HG02973 (cell line): Measurements from ENCODE around the gene SERGEF.

Experiments used
- ATAC-seq: cut with Tn5 transposase; IDR thresholded peaks from one replicate; pipeline ENCODE4 v1.9.1; 2021; ENCODE audit warnings: moderate library complexity; ENCODE audit not compliant: unreplicated experiment

The SERGEF gene

DNA sequence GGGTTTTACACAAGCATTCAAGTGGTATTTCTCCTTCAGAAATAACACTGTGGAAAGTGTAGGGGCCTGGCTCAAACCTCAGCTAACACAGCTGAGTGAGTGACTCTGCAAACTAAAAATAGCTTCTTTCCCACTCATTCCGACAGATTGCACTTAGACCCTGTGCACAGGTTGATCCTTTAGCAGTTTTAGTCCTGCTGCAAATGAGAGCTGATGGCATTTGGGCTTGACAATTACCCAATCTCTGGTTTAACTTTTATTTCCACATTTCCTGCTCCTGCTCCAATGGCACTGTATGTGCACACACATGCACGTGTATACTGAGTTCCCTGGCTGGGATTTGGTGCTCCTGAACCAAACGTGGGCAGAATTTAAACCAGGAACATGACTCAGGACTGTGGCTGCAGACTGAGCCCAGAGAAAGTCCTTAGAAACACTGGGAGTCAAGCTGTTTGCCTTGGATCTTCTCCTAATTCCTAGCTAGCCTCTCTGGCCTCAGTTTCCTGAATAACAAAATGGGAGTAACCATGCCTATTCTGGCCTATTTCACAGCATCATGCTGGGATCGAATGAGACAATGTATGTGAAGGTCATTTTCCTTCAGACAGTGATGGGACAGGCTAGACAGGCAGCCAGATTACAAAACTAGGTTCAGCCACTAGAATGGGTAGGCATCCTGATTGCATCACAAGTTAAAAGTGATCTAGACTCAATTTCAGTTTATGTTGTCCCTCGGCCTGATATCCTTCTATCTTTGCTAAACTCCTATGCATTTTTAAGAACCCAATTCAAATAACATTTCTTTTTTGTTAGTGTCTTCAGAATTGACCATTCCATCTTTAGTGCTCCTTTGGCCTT, 58.2 kb downstream of the SERGEF start:
- ATAC-seq: no peak

DNA sequence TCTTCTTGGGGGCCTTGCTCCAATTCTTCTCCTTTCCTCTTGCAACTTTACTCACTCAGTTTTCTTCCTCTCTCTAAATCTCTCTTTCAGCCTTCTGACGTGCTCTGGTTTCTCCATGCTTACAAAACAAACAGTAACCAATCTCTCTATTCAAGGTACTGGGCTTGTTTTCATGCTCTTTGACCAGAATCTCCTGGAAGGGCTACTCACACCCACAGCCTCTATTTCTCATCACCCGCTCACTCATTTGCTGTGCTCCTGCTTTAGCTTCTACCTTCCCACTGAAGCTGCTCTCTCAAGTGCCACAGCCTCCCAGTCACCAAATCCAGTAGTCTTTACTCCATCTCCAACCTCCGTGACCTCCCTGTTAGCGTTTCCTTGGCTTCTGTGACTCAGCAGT, 60.4 kb downstream of the SERGEF start:
- ATAC-seq: no peak

DNA sequence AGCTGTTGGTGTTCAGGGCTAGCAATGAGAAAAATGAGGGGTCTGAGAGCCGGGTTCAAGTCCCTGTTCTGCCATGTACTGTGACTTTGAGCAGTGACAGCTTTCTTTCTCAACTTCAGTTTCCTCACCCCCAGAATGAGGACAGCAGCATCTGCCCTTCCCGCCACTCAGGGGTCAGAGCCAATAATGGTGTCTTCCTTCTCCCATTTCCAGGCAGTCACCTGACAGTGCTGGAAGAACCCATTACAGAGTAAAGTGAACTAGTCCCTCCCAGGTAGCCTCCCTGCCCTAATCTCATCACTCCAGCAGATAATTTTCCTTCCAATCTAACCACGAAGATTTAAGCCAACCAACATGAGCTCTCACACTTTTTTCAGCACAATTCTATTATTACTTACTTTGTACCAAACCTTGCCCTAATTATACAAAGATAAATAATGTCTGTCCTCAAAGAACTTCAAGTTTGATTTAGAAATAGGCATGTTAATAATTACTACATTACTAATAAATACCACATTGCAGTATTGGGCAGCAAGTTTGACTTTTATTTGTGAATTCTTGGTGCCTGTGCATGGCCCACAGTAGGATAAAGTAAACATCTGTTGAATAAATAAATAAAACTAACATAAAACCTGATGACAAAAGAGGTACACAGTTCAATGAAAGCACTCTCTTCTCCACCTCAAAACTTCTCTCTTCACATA, 61.0 kb downstream of the SERGEF start:
- ATAC-seq: no peak

DNA sequence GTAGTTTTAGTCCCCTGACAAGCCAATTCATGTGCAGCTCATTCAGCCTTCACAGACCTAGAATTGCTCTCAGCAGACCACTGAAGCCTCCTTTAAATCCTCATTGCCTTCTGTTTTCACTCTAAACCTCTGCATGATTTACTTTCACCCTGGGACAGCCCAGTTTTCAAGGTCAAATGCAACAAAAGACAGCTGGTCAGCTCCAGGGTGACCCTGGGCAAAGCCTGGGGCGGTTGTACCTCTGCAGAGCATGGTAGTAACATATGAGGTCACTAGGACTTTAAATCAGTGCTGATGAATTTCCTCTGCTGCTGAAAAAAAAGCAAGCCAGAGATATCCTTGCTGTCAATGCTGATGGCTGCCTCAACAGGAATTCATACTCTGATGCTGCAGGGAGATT, 62.2 kb downstream of the SERGEF start:
- no peak for ATAC-seq

DNA sequence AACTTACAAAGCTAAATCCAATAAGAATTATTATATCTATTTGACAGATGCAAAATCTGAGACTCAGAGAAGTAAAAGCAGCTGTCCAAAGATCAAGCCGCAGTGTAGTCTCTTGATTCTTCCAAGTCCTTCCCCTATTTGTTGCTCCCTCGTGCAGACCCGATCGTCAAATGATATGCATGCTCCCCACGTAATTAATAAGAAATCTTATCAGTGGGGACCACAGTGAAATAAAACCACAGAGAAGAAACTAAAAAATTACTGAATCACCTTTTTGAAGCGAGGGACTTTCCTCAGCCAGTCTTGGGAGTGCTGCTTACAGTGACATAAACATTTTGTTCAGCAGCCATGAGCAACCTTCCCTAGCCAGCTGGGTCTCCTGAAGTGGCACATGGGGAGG, 64.6 kb downstream of the SERGEF start:
- no peak for ATAC-seq

DNA sequence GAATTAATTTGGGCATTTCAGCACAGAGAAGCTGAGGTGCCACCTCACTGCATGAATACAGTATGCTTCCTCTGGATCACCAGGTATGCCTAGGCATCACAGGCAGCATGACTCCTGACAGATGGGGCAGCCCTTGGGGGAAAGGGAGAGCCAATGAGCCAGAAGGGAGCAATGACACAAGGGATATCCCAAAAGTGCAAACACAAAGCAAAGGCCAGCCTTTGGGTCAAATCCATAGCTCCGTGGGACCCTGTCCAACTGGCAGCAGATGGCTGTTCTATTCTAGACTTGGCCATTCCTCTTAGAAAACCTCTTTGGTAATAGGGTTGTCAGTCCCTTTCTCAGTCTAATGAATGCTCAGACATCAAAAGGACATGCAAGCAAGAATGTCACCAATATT, 73.3 kb downstream of the SERGEF start:
- no peak for ATAC-seq

DNA sequence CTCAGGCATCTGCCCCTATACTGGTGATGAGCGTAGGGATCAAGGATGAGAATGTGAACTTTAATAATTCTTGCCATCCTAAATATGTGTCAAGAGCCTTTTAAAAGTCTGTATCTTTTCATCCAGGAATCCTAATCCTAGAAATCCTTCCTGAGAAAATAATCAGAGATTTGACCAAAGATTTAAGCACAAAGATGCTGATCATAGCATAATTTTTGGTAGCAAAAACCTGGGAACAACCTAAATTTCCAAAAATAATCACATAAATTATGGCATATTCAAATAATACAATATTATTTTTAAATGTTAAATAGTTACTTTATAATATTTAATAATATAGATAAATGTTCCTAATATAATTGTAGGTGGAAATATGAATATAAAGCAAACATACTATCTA, 76.1 kb downstream of the SERGEF start:
- ATAC-seq: no peak

DNA sequence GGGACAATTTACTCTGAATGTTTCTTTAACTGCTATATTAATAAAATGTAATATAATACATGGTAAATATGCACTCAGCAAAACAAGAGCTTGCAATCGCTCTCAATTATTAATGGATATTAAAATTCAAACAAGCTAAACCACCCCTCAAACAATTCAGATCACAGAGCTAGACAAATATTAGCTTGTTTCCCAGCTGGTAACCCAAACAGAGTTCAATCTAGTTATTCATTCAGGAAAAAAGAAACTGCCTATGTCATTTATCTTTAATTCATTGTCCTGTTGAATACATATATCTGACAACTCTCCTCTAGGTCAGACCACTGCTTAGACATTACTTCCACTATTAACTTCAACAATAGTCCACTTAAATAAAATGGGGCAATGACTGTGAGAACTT, 78.7 kb downstream of the SERGEF start:
- ATAC-seq: no peak

DNA sequence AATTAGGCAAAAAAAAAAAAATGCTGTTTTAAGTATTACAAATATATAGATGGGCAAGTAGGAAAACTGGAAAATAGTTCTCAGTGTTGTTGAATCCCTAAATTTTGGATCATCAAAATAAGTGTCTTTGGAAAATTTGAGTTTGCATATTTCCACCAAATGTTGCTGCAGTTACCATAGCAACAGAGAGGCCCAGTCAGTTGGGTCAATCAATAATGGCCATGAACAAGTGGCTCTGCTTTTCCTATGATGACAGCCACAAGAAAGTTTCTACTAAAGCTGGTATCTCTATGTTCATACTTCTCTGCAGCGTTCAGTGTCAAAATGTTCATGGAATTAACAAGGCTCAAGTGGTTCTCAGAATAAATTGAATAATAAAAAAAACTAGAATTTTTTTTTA, 79.1 kb downstream of the SERGEF start:
- ATAC-seq: no peak

DNA sequence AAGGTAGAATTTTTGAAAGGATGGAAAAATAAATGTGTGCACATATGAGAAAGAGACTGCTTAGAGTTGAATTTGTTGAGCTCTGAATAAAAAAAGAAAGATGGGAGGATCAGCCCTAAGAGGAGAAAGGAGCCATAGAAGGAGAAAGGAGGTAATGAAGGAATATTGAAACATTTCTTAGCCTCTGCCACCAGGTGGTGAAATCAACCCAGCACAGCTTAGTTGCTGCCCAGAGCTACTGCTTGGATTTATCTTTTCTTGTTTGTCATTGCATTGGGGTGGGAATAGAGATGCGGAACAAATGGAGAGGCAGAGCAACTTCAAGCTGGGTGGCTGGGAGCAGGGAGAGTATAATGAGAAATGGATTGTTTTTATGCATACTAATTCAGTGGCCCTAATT, 80.4 kb downstream of the SERGEF start:
- no peak for ATAC-seq

DNA sequence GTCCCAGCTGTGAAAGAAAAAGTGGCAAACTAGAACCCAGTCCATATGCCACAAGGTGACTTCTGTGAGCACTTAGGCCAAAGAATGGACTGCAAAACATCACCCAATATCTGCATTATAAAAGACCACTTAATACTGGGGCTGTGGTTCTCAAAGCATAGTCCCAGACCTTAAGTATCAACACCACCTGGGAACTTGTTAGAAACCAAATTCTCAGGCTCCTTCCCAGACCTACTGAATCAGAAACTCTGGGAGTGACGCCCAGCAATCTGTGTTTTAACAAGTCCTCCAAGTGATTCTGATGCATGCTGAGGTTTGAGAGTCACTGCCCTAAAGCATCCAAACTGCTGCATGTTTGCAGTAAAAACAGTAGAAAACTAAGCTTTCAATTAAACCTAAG, 81.3 kb downstream of the SERGEF start:
- no peak for ATAC-seq

DNA sequence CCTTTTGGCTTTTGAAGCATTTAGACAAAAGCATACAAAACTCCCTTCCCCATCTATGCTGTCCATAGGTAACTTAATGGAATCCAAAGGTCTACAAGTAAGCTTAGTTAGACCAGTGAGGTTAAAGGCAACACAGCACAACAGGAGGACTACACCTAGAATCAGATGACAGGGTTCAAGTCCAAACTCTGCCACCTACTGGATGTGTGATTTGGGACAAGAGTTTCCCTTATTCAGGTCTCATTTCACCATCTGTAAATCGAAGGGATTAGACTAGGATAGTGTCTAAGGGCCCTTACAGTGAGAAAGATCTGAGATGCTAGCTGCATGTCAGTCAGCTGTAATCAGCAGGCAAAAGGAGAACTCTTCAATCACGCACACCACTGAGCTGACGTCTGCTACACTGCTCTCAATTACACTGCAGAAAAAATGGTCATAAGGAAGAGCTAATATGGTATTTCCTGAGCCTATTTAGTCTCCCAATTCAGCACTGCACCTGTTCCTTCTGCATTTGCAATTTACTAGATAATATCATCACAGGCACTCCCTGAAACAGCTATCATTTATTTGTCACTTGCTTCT, 82.2 kb downstream of the SERGEF start:
- ATAC-seq: no peak

DNA sequence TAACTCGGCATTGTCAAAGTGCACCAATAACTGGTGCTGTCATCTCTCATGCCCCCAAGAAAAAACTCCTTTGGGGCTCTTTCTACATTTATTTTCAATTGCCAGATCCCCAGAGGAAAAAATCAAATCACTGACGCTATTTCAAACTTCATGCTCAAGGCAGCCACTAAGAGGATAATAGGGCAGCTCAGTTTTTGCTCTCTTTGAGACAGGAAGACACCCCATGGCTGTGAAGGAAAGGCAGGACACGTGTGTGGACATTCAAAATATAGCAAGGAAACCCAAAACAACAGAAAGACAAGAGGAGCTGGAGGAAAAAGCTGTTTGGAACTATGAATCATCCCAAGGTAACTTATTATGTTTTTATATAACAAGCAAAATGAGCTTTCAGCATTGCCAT, 83.7 kb downstream of the SERGEF start:
- ATAC-seq: no peak

DNA sequence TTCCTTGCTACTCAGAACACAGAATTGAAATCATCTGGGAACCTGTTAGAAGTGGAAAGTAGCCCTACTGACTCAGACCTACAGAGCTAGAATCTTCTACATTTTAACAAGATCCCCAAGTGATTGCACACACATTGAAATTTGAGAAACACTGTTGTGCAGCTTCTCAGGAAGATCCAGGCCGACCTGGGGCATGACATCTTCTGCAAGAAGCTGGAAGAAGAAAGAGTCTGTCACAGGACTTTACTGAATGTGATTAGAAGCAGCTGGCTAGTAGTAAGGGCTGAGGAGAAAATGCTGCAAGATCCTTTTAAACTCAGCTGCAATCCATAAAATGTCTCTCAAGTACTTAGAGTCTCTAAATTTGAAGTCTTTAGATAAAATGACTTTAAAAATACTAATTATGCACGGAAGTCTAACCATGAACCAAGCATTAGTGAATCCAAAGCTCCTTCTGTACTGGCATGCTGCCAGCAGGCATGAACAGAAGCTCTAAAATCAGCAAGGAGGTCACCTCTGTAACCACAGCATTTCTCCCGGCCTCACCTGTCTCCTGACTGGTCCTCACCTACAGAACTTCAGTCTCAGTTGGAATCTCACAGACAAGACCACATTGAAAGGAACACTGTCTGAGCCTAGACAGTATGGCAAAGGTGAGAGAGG, 85.0 kb downstream of the SERGEF start:
- ATAC-seq: no peak

DNA sequence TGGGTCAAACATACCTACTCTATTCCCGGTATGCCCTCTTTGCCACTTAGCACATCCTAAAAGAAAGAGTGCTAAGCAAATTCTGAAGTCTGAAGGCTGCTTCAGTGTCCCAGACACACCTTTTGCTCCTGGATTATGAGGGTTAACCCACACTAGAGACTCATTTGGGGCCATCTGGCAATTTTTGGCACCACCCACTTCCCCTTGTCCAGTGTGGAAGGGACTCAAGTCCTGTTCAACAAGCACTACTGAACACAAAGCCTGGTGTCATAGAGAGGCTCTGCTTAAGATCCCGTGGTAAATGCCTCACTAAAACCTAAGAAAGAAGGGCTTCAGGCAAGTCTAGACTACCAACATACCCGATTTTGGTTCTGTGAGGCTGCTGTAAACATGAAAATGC, 85.8 kb downstream of the SERGEF start:
- ATAC-seq: no peak

DNA sequence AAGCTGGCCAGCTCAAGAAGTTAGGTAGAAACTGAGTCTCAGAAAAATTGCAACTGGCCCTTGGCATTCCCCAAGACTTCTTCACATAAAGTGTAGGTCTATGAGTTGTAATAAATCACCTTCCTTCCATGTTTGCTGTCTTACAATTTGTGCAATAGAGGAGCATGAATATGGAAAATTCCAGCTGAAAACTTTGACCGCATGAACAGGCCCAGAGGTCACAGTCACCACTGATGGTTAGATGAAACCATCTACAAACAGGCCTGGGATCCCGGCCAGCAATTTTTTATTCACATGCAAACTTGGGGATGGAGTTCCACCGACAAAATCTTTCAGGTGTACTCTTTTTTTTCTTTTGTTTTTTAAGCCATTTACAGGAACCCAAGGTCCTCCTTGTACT, 88.1 kb downstream of the SERGEF start:
- no peak for ATAC-seq

DNA sequence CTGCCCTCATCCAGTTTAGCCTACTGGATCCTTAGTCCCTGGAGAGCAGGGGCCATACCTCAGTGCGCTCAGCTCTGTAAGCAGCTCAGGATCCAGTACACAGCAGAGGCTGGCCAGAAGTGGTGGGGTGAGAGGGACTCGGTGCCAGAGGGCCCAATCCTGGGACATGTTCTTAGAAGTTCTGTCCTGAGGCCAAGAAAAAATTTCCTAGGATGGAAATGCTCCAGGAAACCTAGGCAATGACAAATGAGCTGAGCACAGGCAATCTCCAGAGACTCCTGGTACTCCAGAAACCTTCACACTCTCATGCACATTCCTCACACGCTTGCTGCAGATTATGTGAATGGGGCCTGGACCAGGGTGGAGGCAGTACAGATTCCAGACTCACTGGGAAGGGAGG, 89.6 kb downstream of the SERGEF start:
- no peak for ATAC-seq

DNA sequence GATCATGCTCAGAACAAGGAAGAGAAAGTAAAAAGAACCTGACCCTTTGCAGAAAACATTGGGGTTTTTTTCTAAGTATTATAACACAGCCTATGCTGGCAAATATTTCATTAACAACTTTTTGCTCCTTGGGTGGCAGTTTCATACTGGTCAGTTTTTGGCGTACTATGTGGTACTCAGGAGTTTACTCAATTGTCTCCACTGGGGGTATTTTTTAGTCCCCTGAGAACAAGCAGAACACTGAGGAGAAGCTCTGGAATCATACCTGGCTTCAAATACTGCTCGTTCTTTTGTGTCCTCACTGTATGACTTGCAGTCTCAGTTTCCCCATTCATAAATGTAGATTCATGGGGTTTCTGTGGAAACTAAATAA, 90.4 kb downstream of the SERGEF start:
- no peak for ATAC-seq

DNA sequence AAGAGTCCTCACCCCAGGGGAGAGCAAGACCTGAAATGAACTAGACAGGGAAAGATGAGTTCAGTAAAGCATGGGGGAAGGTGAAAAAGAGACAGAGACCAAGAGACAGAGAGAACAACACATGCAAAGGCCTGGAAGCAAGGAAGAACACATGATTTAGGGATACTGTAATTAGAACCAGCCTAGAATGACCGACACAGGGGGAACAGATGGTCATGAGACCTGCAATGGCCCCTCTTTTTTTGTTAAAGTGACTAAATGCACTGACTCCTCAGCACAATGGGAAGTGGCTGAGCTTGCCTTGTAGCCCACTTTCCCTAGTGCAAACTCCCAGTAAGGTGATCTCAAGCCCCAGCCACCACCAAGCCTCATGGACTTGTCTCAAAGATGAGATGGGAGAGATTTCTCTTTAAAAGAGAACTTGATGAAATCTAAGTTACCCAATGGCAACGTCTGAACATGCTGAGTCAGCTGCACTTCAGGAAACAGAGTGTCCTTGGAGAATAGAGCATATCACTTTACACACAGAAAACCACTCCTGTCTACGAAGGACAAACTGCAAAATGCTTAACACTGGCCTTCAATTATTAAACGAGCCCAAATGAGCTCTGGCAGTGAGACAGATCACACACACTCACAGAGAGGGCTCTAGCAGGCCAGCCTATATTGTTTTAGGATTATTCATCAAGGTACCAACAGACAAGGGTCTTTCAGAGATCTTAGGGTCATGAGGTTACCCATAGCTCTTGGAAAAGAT, 91.0 kb downstream of the SERGEF start:
- no peak for ATAC-seq

DNA sequence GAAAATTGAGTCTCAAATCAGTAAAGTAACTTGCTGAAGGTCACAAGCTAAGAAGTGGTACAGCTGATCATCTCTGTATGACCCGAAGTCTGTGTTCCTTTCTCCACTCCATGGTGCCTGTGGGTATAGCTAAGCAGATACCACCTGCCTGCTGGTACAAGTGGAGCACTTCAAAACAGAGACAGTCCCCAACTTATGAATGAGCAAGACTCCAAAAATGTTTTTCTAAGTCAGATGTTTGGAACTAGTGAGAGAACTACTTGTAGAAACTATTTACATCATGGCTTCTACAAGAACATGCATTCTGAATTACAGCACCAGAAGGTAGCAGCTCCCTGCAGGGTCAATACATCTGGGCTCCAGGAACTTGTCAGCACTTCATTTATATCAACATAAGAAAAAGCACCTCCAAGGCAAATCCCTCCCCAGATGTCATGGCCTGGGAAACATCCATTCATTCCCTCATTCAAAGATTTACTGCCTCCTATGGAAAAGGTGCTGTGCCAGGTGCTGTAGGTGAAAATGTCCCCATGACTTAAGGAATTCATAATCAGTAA, 94.7 kb downstream of the SERGEF start:
- ATAC-seq: no peak

DNA sequence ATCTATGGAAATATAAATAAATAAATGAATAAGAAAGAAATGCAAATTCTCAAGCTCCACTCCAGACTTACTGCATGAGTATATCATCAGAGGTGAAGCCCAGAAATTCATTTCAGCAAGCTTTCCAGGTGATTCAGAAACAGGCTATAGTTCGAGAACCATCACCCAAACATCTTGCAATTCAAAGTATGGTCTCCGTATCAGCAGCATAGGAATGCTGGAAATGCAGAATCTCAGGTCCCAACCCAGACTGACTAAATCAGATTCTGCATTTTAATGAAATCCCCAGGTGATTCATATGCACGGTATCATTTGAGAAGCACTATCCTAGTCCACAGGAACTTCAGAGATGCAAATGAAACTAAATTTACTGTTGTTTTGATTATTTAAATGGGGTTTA, 95.3 kb downstream of the SERGEF start:
- no peak for ATAC-seq
